ENCODE measurements around the gene GTF2B.
A peak's percentile ranks its signal among the peaks of the same experiment; 100 is the strongest.
"Not testable (repeated sequence)": the region's sequence is repeated elsewhere in the genome, so short reads cannot be mapped to it uniquely, and the experiment has no call there.

Gene GTF2B

GRCh38 chr1:88891318-88891950, at the start of gene GTF2B:
TSS of gene GTF2B (minus strand) at chr1:88891567. CDS start at chr1:88891499, 68 bp downstream.
- peak; percentile 87 for DNase-seq (ENCODE audit: low read depth)

- not testable (repeated sequence) for DNase-seq (ENCODE audit: low read depth)
These were observed 47.2 kb upstream of the GTF2B start for GRCh38 chr1:88938528-88938927.

- DNase-seq (ENCODE audit: low read depth) = no peak
These were observed 45.5 kb upstream of the GTF2B start for GRCh38 chr1:88936760-88937342.

- no peak for DNase-seq (ENCODE audit: low read depth)
These were observed 44.8 kb upstream of the GTF2B start for GRCh38 chr1:88936223-88936523.

- DNase-seq (ENCODE audit: low read depth) = no peak
These were observed 44.3 kb upstream of the GTF2B start for GRCh38 chr1:88935522-88936222.

GRCh38 chr1:88930176-88930575, 38.8 kb upstream of the GTF2B start:
- DNase-seq (ENCODE audit: low read depth) = not testable (repeated sequence)

- no peak for DNase-seq (ENCODE audit: low read depth)
These were observed 31.9 kb upstream of the GTF2B start for GRCh38 chr1:88923224-88923623.

GRCh38 chr1:88922214-88922613, 30.8 kb upstream of the GTF2B start:
- DNase-seq (ENCODE audit: low read depth) = no peak

- DNase-seq (ENCODE audit: low read depth) = no peak
These were observed 29.5 kb upstream of the GTF2B start for GRCh38 chr1:88920845-88921244.

GRCh38 chr1:88917321-88918025, 26.1 kb upstream of the GTF2B start:
- DNase-seq (ENCODE audit: low read depth) = no peak

GRCh38 chr1:88916883-88917282, 25.5 kb upstream of the GTF2B start:
- DNase-seq (ENCODE audit: low read depth) = no peak

GRCh38 chr1:88911800-88912199, 20.4 kb upstream of the GTF2B start:
- DNase-seq (ENCODE audit: low read depth) = not testable (repeated sequence)

- DNase-seq (ENCODE audit: low read depth) = no peak
These were observed 19.8 kb upstream of the GTF2B start for GRCh38 chr1:88911161-88911560.

GRCh38 chr1:88910401-88910800, 19.0 kb upstream of the GTF2B start:
- DNase-seq (ENCODE audit: low read depth) = no peak

GRCh38 chr1:88900883-88901282, 9.5 kb upstream of the GTF2B start:
- no peak for DNase-seq (ENCODE audit: low read depth)

GRCh38 chr1:88897070-88897730, 5.8 kb upstream of the GTF2B start:
- no peak for DNase-seq (ENCODE audit: low read depth)

GRCh38 chr1:88892357-88892877, 1.1 kb upstream of the GTF2B start:
- DNase-seq (ENCODE audit: low read depth) = no peak

GRCh38 chr1:88891951-88892340, 579 bp upstream of the GTF2B start:
- no peak for DNase-seq (ENCODE audit: low read depth)

- DNase-seq (ENCODE audit: low read depth) = no peak
These were observed 513 bp downstream of the GTF2B start for GRCh38 chr1:88890791-88891317.

GRCh38 chr1:88890131-88890530, 1.2 kb downstream of the GTF2B start:
- no peak for DNase-seq (ENCODE audit: low read depth)

GRCh38 chr1:88888750-88889149, 2.6 kb downstream of the GTF2B start:
- DNase-seq (ENCODE audit: low read depth) = no peak

- no peak for DNase-seq (ENCODE audit: low read depth)
These were observed 5.4 kb downstream of the GTF2B start for GRCh38 chr1:88885933-88886332.

All from activated gamma-delta T cell treated with anti-CD3 and anti-CD28 coated beads, Interleukin-2, amount 50 U/mL, for 16 hours (primary cell).